ENCODE data around the gene GLIS1. TPM values are rescaled to one million over a fixed set of nuclear protein-coding genes. Genes with fewer than 3 reads are reported as not detected.
A peak's percentile ranks its signal among the peaks of the same experiment; 100 is the strongest.

GLIS1 gene
- total and polyA plus RNA-seq, 2 experiments from 2014 or later: 0.77 to 0.95 TPM

DNA sequence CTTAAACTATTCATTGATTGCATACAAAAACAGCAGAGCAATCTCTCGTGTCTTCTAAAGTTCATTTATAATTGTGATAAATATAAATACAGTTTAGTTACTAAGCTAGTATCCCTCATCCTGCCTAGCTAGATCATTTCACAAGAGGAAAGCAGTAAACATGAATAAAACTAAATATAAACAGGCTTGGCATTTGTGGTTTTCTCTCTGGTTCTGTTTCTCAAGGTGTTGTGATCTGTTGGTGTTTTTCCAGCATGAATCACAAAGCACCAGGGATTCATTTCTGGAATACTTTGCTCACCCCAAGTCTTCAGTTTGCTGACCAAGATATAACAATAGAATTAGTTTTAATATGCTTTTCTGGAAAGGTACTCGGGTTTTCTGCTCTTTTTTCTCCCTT, 32.7 kb upstream of the GLIS1 start:
- no peaks in the 10 kb centered on the region for H3K9me3 ChIP-seq (ENCODE audit: low read depth)
- H3K27ac ChIP-seq: no peak overlapping the region
- H3K36me3 ChIP-seq: peaks cover 9% of the 10 kb centered on the region
- H3K27me3 ChIP-seq: no peaks in the 10 kb centered on the region
- H3K4me3 ChIP-seq: no peak overlapping the region
- TF ChIP-seq, protein P1, sequence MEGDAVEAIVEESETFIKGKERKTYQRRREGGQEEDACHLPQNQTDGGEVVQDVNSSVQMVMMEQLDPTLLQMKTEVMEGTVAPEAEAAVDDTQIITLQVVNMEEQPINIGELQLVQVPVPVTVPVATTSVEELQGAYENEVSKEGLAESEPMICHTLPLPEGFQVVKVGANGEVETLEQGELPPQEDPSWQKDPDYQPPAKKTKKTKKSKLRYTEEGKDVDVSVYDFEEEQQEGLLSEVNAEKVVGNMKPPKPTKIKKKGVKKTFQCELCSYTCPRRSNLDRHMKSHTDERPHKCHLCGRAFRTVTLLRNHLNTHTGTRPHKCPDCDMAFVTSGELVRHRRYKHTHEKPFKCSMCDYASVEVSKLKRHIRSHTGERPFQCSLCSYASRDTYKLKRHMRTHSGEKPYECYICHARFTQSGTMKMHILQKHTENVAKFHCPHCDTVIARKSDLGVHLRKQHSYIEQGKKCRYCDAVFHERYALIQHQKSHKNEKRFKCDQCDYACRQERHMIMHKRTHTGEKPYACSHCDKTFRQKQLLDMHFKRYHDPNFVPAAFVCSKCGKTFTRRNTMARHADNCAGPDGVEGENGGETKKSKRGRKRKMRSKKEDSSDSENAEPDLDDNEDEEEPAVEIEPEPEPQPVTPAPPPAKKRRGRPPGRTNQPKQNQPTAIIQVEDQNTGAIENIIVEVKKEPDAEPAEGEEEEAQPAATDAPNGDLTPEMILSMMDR (IDR thresholded peaks at IDR 0.05; ENCODE audit: low read depth, low read length): no peak
- peak in 1 of 2 donors; percentile 60 for DNase-seq (ENCODE audit: low read depth in 1 of 2, low spot score in 1 of 2)
- H3K4me1 ChIP-seq (ENCODE audit: low read depth): no peaks in the 10 kb centered on the region

DNA sequence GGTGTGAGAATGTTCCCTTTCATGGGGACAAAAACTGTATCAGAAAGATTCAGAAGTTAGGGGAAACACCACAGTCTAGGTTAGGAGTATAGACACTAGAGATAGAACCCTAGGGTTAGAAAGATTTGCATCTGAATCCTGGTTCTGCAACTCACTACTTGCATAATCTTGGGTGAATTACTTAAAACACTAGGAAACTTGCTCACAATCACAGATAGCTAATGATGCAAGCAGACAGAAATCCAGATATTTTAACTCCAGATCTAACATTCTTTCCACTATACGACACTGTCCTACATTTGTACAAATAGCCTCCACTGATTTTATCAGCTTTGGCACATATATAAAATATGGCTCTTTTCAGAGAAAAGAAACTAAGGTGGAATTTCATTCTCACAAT, 30.8 kb upstream of the GLIS1 start:
- Histone ChIP-seq H3K36me3 (peaks cover 9% of the 10 kb centered on the region), H3K9me3 (ENCODE audit: low read depth) (no peaks in the 10 kb centered on the region), H3K4me1 (ENCODE audit: low read depth) (no peaks in the 10 kb centered on the region), H3K27me3 (no peaks in the 10 kb centered on the region), H3K27ac (no peak overlapping the region), H3K4me3 (no peak overlapping the region)
- TF ChIP-seq, protein P1 (IDR thresholded peaks at IDR 0.05; ENCODE audit: low read depth, low read length): no peak
- peak in 1 of 2 donors; percentile 63 for DNase-seq (ENCODE audit: low read depth in 1 of 2, low spot score in 1 of 2)

DNA sequence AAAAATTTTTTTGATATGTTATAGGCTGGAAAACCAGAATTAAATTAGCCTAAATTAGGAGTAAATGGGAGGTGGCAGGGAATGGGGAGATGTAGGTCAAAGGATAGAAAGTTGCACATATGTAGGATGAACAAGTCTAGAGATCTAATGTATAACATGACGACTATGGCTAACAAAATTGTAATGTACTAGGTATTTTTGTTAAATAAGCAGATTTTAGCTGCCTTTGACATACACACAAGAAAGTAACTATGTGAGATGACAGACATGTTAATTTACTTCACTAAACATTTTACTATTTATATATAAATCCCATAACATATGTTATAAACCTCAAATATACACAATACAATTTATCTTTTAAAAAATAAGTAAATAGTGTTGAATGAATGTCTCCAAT, 30.2 kb upstream of the GLIS1 start:
- TF ChIP-seq, protein P1 (IDR thresholded peaks at IDR 0.05; ENCODE audit: low read depth, low read length): no peak

DNA sequence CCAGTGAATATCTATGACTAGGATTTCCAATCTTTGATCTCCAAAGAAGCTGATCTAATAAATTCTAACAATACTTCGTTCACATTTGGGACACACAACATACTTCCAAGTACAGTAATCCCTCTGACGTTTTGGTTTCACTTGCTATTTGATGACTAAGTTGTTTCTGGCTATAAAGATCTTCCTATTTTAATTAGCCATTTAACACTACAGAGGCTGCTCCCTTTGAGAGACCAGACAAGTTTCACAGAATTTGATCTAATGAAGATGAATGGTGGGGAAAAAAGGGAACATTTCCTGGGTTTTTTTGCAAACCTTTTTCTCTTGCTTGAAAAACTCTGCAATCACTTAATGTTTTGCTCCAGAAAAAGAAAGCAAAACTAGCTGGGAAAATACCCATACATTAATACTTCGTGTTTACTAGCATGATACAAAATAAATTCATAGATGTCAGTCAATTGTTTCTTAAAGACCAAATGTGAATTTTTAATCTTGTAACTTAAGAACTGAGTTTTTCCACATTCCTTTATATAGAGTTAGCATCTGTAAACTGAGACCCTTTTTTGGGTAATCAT, 28.0 kb upstream of the GLIS1 start:
- Histone ChIP-seq H3K27ac (no peak overlapping the region), H3K9me3 (ENCODE audit: low read depth) (no peaks in the 10 kb centered on the region), H3K4me3 (no peak overlapping the region), H3K27me3 (no peaks in the 10 kb centered on the region), H3K4me1 (ENCODE audit: low read depth) (no peaks in the 10 kb centered on the region), H3K36me3 (peaks cover 9% of the 10 kb centered on the region)
- TF ChIP-seq, protein P1 (IDR thresholded peaks at IDR 0.05; ENCODE audit: low read depth, low read length): no peak
- DNase-seq (ENCODE audit: low read depth in 1 of 2, low spot score in 1 of 2): peak in 1 of 2 donors; percentile 52

More for the DNA sequence above, 30.2 kb upstream of the GLIS1 start:
- peaks cover 9% of the 10 kb centered on the region for H3K36me3 ChIP-seq
- no peaks in the 10 kb centered on the region for H3K27me3 ChIP-seq
- H3K4me1 ChIP-seq (ENCODE audit: low read depth): no peaks in the 10 kb centered on the region
- H3K9me3 ChIP-seq (ENCODE audit: low read depth): no peaks in the 10 kb centered on the region
- no peak overlapping the region for H3K4me3 ChIP-seq
- H3K27ac ChIP-seq: no peak overlapping the region
- DNase-seq (ENCODE audit: low read depth in 1 of 2, low spot score in 1 of 2): no peak

DNA sequence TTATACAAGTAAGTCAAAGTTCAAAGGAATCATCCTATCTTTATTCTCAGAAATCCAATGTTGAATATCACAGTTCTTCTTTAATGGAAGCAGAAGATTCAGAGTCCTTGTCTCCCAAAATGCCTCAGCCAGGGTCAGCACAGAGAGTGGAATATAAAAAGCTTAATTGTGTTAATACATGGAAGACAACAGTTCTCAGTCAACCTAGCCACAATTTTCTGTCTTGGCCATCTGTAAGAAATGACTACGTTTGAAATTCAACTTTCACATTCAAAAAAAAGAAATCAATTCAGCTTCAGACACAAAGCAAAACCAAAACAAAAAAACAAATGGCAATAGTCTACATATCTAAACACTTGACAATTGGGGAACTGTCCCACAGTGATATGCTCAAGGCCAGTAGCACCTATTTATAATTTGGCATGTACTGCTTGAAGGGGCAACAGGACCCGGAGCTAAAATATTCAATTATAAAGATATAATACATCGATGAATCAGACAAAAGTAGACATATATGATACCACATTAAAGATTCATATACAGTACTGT, 27.3 kb upstream of the GLIS1 start:
- TF ChIP-seq, protein P1 (IDR thresholded peaks at IDR 0.05; ENCODE audit: low read depth, low read length): no peak
- Histone ChIP-seq H3K4me1 (ENCODE audit: low read depth) (no peaks in the 10 kb centered on the region), H3K27ac (no peak overlapping the region), H3K9me3 (ENCODE audit: low read depth) (no peaks in the 10 kb centered on the region), H3K4me3 (no peak overlapping the region), H3K27me3 (no peaks in the 10 kb centered on the region), H3K36me3 (peaks cover 9% of the 10 kb centered on the region)
- no peak for DNase-seq (ENCODE audit: low read depth in 1 of 2, low spot score in 1 of 2)

Data from cardiac muscle cell (in vitro differentiated cells and primary cell).